HK-2 (cell line): ENCODE data around the gene PDE9A.

Source experiments
- DNase-seq: peaks from one replicate; pipeline ENCODE4 v3.0.0-alpha.2; 2018; ENCODE audit not compliant: unreplicated experiment

Gene PDE9A

DNA sequence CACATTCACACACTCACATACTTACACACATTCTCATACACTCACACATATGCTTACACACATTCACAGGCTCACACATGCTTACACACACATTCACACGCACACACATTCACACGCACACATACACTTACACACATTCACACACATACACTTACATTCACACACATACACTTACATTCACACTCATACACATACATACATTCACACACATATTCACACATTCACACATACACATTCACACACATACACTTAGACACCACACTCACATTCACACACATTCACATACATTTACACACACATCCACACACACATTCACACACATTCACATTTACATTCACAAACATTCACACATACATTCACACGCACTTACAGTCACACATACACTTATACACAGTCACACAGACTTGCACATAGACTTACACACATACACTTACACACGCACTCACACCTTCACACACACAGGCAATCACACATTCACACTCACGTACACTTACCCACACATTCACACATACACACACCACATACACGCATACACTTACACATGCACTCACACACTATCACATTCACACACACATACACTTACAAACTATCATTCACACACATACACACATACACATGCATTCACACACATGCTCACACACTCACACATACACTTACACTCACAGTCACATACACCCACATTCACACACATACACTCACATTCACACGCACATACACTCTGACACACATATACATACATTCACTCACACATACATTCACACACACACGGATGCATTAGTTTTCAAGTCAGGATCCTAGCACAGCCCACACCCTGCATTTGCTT is 16.8 kb downstream of the PDE9A start:
- no peak for DNase-seq

DNA sequence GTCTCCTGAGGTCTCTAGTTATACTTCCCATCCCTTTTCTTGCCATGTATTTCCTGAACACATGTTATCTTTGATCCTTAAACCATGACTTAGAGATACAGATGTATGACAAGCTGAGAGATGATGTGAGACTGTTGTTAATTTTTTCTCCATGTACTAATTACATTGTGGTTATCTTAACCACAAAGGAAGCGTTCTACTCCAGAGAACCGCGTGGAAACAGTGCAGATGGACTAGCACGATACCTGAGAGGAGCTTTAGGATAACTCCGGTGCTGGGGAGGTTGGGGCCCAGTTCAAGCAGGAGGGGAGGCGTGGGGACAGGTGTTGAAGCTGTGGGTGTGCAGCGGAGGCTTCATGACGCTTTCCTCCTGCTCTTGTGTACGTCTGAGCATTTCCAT is 17.5 kb downstream of the PDE9A start:
- DNase-seq, result no peak

DNA sequence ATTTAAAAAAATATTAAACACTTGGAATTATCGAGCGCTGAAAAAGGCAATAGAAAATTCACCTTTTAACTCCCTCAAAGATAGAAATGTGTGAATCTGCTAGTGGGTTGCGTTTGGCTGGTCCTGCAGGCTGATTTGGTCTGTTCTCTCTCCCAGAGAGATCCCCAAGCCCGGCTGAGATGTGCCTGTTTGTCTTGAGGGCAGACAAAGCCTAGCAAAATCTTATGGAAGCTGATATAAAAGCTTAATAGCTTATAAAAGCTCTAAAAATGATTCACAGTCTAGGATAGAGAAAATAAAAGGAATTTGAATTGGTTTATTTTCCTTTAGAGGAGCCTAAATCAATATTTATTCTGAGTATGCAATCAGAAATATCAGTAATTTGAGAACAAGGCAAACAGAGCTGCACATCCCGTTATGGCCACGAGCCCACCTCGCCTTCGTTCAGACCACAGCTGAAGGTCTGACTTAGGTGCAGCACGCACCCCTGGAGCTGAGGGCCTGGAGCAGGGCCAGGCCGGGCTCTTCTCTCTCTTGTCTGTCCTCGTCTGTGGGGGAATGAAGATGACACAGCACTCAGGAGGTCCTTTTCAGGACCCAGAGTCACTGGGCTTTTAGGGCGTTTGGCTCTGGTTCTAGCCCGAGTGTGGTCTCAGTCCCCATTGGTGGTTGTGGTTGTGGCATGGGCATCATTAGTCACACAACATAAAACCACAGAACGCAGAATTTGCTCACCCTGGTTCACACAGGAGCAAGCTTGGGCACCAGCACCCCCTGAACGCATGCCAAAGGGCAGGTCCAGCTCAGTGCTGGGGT is 18.6 kb downstream of the PDE9A start:
- peak; percentile 49 for DNase-seq

- DNase-seq, result peak; percentile 66
These were observed 19.5 kb downstream of the PDE9A start for GRCh38 chr21:42672699-42673458.

- DNase-seq, result no peak
These were observed 20.4 kb downstream of the PDE9A start for GRCh38 chr21:42673633-42674328.

GRCh38 chr21:42674351-42674940 is 21.0 kb downstream of the PDE9A start:
- DNase-seq, result no peak

DNA sequence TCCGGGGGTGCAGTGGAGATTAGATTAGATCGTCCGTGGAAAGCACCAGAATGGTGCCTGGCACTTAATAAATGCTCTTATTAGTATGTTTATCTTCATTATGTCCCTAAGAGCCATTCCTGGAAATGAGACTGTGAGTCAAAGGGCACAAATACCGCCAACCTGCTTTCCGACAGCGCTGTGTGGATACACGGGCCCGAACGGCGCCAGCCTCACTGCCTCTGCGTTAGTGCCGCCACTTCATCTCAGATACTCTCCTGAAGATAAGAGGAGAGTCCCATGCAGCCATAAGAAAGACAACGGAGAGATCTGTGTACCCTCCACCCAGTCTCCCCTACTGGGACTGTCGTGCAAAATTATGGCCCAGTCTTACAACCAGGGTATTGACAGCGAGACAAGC is 22.0 kb downstream of the PDE9A start:
- no peak for DNase-seq

DNA sequence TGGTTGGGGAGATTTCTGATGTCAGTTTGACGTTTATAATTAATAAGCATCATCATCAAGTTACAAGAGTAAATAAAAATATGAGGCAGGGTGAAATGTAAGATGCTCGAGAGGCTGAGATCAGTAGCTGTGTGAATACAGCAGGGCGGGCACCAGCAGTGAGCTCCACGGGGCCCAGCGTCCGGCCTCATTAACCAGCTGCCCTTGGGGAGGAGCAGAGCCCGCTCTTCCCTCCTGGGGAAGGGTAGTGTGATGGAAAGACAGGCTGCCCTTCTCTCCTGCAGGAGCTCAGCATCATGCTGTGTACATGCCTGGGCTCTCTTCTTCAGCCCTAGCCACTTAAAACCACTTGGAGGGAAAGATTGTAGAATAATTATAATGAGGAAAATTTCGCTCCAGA is 23.4 kb downstream of the PDE9A start:
- DNase-seq, result no peak

GRCh38 chr21:42677339-42678321 is 24.2 kb downstream of the PDE9A start:
- peak; percentile 10 for DNase-seq

DNA sequence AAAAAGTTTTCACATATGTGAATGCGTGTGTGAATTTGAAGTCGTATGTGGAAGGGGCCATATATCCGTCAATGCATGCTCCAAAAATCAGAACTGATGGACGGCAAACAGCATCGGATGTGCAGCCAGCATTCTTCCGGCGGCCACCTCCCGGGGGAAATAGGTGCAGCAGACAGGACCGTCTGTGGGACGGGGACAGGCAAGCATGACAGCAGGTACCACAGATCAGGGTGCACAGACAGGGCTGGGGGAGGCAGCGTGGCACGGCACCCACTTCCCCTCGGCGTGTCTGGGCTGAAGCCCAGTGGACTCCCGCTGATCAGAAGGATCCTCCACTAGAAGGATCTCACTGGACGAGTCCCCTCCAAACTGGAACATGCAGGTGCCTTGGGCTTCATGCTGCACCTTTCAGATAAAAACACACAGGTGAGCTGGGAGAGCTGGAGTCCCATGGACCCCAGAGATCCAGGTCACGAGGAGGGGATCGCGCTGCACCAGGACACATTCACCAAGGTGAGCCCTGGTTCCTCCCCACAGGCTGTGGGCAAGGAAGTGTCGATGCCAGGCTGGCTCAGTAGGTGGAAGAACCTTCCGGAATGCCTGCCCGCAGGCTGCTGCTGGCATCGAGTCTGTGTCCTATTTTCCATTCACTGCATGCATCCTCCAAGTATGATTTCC is 25.3 kb downstream of the PDE9A start:
- no peak for DNase-seq

DNA sequence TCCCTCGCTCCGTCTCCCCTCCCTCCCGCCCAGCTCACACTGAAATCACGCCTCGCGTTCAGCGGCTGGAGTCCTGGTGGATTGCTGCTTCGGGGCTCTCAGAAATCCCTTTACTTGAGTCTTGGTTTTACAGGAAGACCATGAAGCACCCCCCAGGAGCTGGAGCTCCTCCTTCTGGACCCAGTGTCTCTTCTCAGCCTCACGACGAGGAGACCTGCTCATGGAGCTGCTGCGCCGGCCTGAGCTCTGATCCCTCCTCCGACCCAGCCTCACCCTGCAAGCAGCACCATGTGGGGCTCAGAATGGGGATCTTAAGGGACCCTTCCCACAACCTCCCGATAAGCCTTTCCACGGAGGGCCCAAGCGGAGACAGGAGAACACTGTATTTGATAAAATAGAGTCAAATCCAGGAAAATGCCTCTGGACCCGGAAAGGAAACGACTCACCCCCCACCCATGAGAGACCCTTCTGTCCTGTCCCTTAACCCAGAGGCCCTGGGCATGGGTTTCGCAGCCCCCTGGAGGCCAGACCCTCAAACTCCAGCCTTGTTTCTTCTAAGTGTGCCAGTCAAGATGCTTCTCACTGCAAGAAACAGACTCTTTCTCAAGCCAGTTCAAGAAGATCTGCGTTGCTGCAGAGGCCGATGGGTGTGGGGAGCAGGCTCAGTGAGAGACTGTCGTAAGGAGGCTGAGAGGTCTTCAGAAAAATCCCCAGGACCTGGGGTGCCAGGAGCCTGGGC is 26.1 kb downstream of the PDE9A start:
- no peak for DNase-seq

GRCh38 chr21:42680058-42680330 is 26.6 kb downstream of the PDE9A start:
- DNase-seq, result no peak

DNA sequence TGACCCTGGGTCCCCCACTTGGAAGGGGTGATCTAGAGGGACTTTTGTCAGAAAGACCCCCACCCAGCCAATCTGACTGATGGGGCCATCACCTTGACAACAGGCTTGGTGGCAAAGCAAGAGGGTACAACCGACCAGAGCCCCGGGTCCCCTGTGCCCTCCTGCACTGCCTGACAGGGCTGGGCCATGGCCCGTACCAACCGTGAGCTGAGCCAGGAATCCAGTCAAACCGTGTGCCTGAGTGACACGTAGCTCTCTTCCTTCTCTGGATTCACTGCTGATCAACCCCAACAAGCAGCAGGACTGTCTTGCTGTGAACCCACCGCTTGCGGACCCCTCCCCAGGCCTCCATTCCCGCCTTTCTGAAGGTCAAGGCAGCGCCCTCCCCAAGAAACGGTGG is 27.0 kb downstream of the PDE9A start:
- DNase-seq, result no peak

GRCh38 chr21:42681296-42682206 is 28.1 kb downstream of the PDE9A start:
- DNase-seq, result no peak

DNA sequence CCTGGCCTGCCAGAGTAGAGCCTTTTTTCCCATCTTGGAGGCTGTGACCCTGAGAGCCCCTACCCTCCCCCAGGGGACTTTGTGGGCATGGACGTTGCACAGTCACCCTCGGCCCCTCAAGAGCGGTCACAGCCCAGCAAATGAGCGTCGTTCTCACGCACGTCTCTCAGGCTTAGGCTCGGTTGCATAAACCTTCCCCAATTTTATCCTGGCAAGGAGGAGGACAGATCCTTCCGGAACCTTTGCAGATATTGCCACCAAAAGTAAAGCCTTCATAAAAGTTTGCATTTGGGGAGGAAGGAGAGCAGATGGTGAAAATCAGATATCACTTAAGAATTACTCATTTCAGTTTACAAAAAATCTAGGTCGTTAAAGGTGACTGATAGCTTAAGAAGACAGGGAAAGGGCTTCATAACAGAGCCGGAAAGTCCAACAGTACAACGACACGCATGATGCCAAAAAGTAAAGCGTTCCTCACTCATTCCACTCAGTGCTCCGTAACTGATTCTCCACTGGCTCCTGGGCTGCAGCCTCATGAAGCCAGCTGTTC is 29.3 kb downstream of the PDE9A start:
- DNase-seq, result no peak

GRCh38 chr21:42683371-42684108 is 30.1 kb downstream of the PDE9A start:
- DNase-seq, result no peak
